ENCODE measurements around the gene LGR6.
"Not testable (repeated sequence)": the region's sequence is repeated elsewhere in the genome, so short reads cannot be mapped to it uniquely, and the experiment has no call there.

Gene LGR6

GRCh38 chr1:202189918-202190715 lies 3.5 kb upstream of the LGR6 start:
- no peak for DNase-seq (ENCODE audit: low read depth)
- H3K4me3 ChIP-seq (ENCODE audit: low read length) = no peak overlapping the region
- peak; percentile 21; the same call in 1 of the 2 replicates for TF ChIP-seq CTCF (conservative IDR thresholded peaks at IDR 0.05; ENCODE audit: low read length)

GRCh38 chr1:202191391-202191790 lies 2.2 kb upstream of the LGR6 start:
- H3K4me3 ChIP-seq (ENCODE audit: low read length); DNase-seq (ENCODE audit: low read depth): not testable (repeated sequence)

- peak; percentile 33 for DNase-seq (ENCODE audit: low read depth)
- no peak overlapping the region for H3K4me3 ChIP-seq (ENCODE audit: low read length)
Observed at GRCh38 chr1:202192770-202193613, 607 bp upstream of the LGR6 start.

GRCh38 chr1:202194328-202194648 lies 689 bp downstream of the LGR6 start:
- TF ChIP-seq CTCF (conservative IDR thresholded peaks at IDR 0.05; ENCODE audit: low read length) = no peak
- no peak for DNase-seq (ENCODE audit: low read depth)
- H3K4me3 ChIP-seq (ENCODE audit: low read length) = no peak overlapping the region

More at GRCh38 chr1:202192770-202193613, 607 bp upstream of the LGR6 start:
- peak; percentile 83 for TF ChIP-seq CTCF (conservative IDR thresholded peaks at IDR 0.05; ENCODE audit: low read length)

GRCh38 chr1:202197653-202198365 lies 4.2 kb downstream of the LGR6 start:
- no peak for TF ChIP-seq CTCF (conservative IDR thresholded peaks at IDR 0.05; ENCODE audit: low read length)
- no peak for DNase-seq (ENCODE audit: low read depth)
- no peak overlapping the region for H3K4me3 ChIP-seq (ENCODE audit: low read length)

- H3K4me3 ChIP-seq (ENCODE audit: low read length) = no peak overlapping the region
- no peak for DNase-seq (ENCODE audit: low read depth)
- TF ChIP-seq CTCF (conservative IDR thresholded peaks at IDR 0.05; ENCODE audit: low read length) = no peak
Observed at GRCh38 chr1:202198366-202198724, 4.7 kb downstream of the LGR6 start.

Data from AG10803 (cell line).